Heart left ventricle (tissue), 16 donors: ENCODE measurements around the gene SOX6. TPM values are rescaled to one million over a fixed set of nuclear protein-coding genes. Genes with fewer than 3 reads are reported as not detected.
A peak's percentile ranks its signal among the peaks of the same experiment; 100 is the strongest.

Source experiments
- ATAC-seq, 4 donors: fragments of 200-7000 bp; cut with Tn5 transposase; one replicate each; pipeline ENCODE4 v1.9.1; 2020 to 2022; ENCODE audit warnings: moderate library complexity in 4 of 4, mild to moderate bottlenecking in 3 of 4, moderate number of reproducible peaks in 1 of 4
- DNase-seq, 5 donors: peaks; one replicate each; pipeline ENCODE4 v3.0.0-alpha.2; 2020
- H3K27ac ChIP-seq, 12 donors: fragments of 200-600 bp; sonication (generic) in 4 of 12; one replicate each; pipeline versions ENCODE4 v1.5.0 to v1.8.0; 2016 to 2022; ENCODE audit warnings: mild to moderate bottlenecking in 2 of 12
- H3K27me3 ChIP-seq, 9 donors: fragments of 200-600 bp; sonication (generic) in 2 of 9; one replicate each; pipeline versions ENCODE4 v1.5.1 to v1.8.0; 2016 to 2022; ENCODE audit warnings: mild to moderate bottlenecking in 3 of 9
- H3K36me3 ChIP-seq, 9 donors: fragments of 200-600 bp; sonication (generic) in 2 of 9; one replicate each; pipeline versions ENCODE4 v1.5.0 to v1.8.0; 2018 to 2022; ENCODE audit warnings: mild to moderate bottlenecking in 2 of 9
- H3K4me1 ChIP-seq, 12 donors: fragments of 200-600 bp; sonication (generic) in 4 of 12; one replicate each; pipeline versions ENCODE4 v1.5.0 to v1.8.0; 2016 to 2022; ENCODE audit warnings: mild to moderate bottlenecking in 3 of 12
- H3K4me3 ChIP-seq, 12 donors: fragments of 200-600 bp; sonication (generic) in 4 of 12; one replicate each; pipeline versions ENCODE4 v1.5.0 to v1.8.0; 2017 to 2022; ENCODE audit warnings: mild to moderate bottlenecking in 9 of 12, moderate library complexity in 4 of 12
- H3K9me3 ChIP-seq, 12 donors: fragments of 200-600 bp; sonication (generic) in 4 of 12; one replicate each; pipeline versions ENCODE4 v1.5.0 to v1.8.0; 2016 to 2022; ENCODE audit warnings: mild to moderate bottlenecking in 1 of 12
- CTCF ChIP-seq, 12 donors: fragments of 200-600 bp; sonication (generic) in 4 of 12; IDR thresholded peaks; one replicate each; pipeline versions ENCODE4 v1.5.0 to v1.8.0; 2018 to 2022; ENCODE audit warnings: antibody characterized with exemption in 12 of 12, mild to moderate bottlenecking in 5 of 12
- POLR2A ChIP-seq, 2 donors: fragments of 450-650 bp; IDR thresholded peaks; one replicate each; pipeline ENCODE4 v1.6.1; 2017; ENCODE audit warnings: antibody characterized with exemption in 2 of 2, mild to moderate bottlenecking in 2 of 2, moderate library complexity in 2 of 2
- WGBS, 4 donors: extraction: QIAGEN DNeasy Blood & Tissue Kit in 2 of 4; methylation state at CpG; one replicate each; pipeline versions ENCODE4 v1.1.5 to v1.1.7; 2013 to 2018; 5-methylcytosine and 5-hydroxymethylcytosine counted together
- intact Hi-C, 10 donors: fragments of 100-400 bp; cut with DNase I; formaldehyde crosslinking; loops; one replicate each; pipeline versions ENCODE4 v1.11.1 to v1.14.2; 2022
- polyA plus RNA-seq, 2 donors: library from polyadenylated mRNA; stranded (reverse); fragments of 200-250 nt; gene quantifications; one replicate each; pipeline ENCODE4 v1.2.3, GENCODE V29; 2013
- total RNA-seq, 9 donors: library from RNA; depleted of rRNA in 2 of 9; stranded (reverse); fragments of >200 nt in 2 of 9; fragmentation: NEBNext Ultra II Directional in 3 of 9; extraction: Animal tissue kit (Norgen Biotek cat#: 25700) in 3 of 9; gene quantifications; one replicate each; pipeline versions ENCODE4 v1.1.0 to v1.2.4, GENCODE V29; 2016 to 2023
- donor health status: ischemic (EF 13 %, LVEDD 7.1; RV severe dilation, severe dysfunction).
- donor health status: healthy with polysubstance abuse.
- donor health status: DM: no; HTN: yes; CAD: no.
- donor health status: DM: no; HTN: no; CAD: no.
- donor health status: ischemic (EF 25% LVEDD 6.9; RV normal size, moderate dysfunction).
- donor health status: ischemic (EF 25% LVEDD 5.7; RV mildly dilated, moderate dysfunction).
- donor health status: healthy.
- donor health status: DM: yes; HTN: yes; CAD: no.
- donor health status: ischemic (EF 35%, LVEDD 5.7; RV mildly dilated, moderate dysfunction).
- donor health status: nonischemic (EF 11% LVEDD 7.7; RV severe dilation, severe dysfunction).
- donor health status: DM: yes; HTN: yes; CAD: no.
- donor health status: PGD.
- donor health status: ischemic (EF 29% LVEDD 5.4; RV normal size, mild dysfunction).
- donor health status: nonischemic (EF 23%, LVEDD 6.1; RV moderate dilation, normal function).

Gene SOX6
- total and polyA plus RNA-seq, 11 donors = 1.5 to 39.6 (median 15.6) TPM

- peaks cover 0 to 49% (median 21%) of the 10 kb centered on the region in 12 donors for H3K4me1 ChIP-seq
- H3K27me3 ChIP-seq = no peaks in the 10 kb centered on the region
- ATAC-seq (no peak), DNase-seq (no peak)
- no peak overlapping the region for H3K4me3 ChIP-seq
- H3K36me3 ChIP-seq = no peaks in the 10 kb centered on the region
- H3K9me3 ChIP-seq = no peaks in the 10 kb centered on the region
- no peak overlapping the region for H3K27ac ChIP-seq
- intact Hi-C loops = loop anchor here in 1 of 10 donors (10.0 kb wide), 1 partner anchor 252 kb away; no protein-coding TSS in a partner anchor
- TF ChIP-seq POLR2A (IDR thresholded peaks at IDR 0.05) = no peak
- no peak for TF ChIP-seq CTCF (IDR thresholded peaks at IDR 0.05)
These were observed 3.6 kb downstream of the SOX6 start for GRCh38 chr11:16352707-16353106.

- Histone ChIP-seq H3K4me3 (no peak overlapping the region), H3K36me3 (no peaks in the 10 kb centered on the region), H3K27ac (no peak overlapping the region), H3K4me1 (peaks cover 0 to 45% (median 11%) of the 10 kb centered on the region in 12 donors), H3K9me3 (no peaks in the 10 kb centered on the region), H3K27me3 (no peaks in the 10 kb centered on the region)
- TF ChIP-seq CTCF (IDR thresholded peaks at IDR 0.05) = no peak
- no peak for TF ChIP-seq POLR2A (IDR thresholded peaks at IDR 0.05)
- DNase-seq = no peak
- 75 to 81% (median 80%) methylated on average over 5 of the region's 5 CpGs for WGBS, 4 donors
- no peak for ATAC-seq
- intact Hi-C loops = loop anchor here in 1 of 10 donors (10.0 kb wide), 1 partner anchor 255 kb away; no protein-coding TSS in a partner anchor
These were observed 6.2 kb downstream of the SOX6 start for GRCh38 chr11:16350125-16350524.

- TF ChIP-seq POLR2A (IDR thresholded peaks at IDR 0.05) (no peak), CTCF (IDR thresholded peaks at IDR 0.05) (no peak)
- H3K4me1 ChIP-seq = peaks cover 0 to 41% (median 11%) of the 10 kb centered on the region in 12 donors
- H3K27ac ChIP-seq = peak overlapping the region in 6 of 12 donors; percentile 27 to 56 (median 34)
- H3K27me3 ChIP-seq = no peaks in the 10 kb centered on the region
- no peak overlapping the region for H3K4me3 ChIP-seq
- intact Hi-C loops = loop anchor here in 1 of 10 donors (5.0 kb wide), 1 partner anchor 254 kb away; no protein-coding TSS in a partner anchor
- no peaks in the 10 kb centered on the region for H3K9me3 ChIP-seq
- no peaks in the 10 kb centered on the region for H3K36me3 ChIP-seq
- DNase-seq = peak in 1 of 5 donors; percentile 28
- ATAC-seq = peak; percentile 67 to 81 (median 76)
These were observed 8.2 kb downstream of the SOX6 start for GRCh38 chr11:16347928-16348685.

- TF ChIP-seq CTCF (IDR thresholded peaks at IDR 0.05) (no peak), POLR2A (IDR thresholded peaks at IDR 0.05) (no peak)
- no peaks in the 10 kb centered on the region for H3K36me3 ChIP-seq
- H3K4me1 ChIP-seq = peaks cover 0 to 35% (median 11%) of the 10 kb centered on the region in 12 donors
- no peaks in the 10 kb centered on the region for H3K27me3 ChIP-seq
- H3K27ac ChIP-seq = peak overlapping the region in 2 of 12 donors; percentile 0 to 17
- DNase-seq = no peak
- intact Hi-C loops = loop anchor here in 1 of 10 donors (5.0 kb wide), 1 partner anchor 255 kb away; no protein-coding TSS in a partner anchor
- H3K9me3 ChIP-seq = no peaks in the 10 kb centered on the region
- no peak overlapping the region for H3K4me3 ChIP-seq
- ATAC-seq = no peak
- 48 to 76% (median 61%) methylated on average over 1 of the region's 1 CpG for WGBS, 4 donors
These were observed 9.4 kb downstream of the SOX6 start for GRCh38 chr11:16346975-16347374.
